PC-9 (cell line): Measurements from ENCODE around the gene KATNAL1. TPM values are rescaled to one million over a fixed set of nuclear protein-coding genes. Genes with fewer than 3 reads are reported as not detected.

Experiments used
- BruUV-seq: library from RNA; stranded (reverse); fragments of 400-500 nt; replicated peaks from 2 replicates; lab custom pipeline; 2021; lab: Mats Ljungman, UMichigan
- CTCF ChIA-PET: fragments of 300-600 bp; sonication (Branson Sonifier 250); formaldehyde crosslinking; loops from one replicate; lab custom pipeline; 2022; ENCODE audit warnings: antibody characterized with exemption; lab: Charles Lee
- POLR2A ChIA-PET: fragments of 300-600 bp; sonication (Branson Sonifier 250); formaldehyde crosslinking; loops from one replicate; lab custom pipeline; 2022; ENCODE audit warnings: antibody characterized with exemption; ENCODE audit not compliant: unreplicated experiment; lab: Charles Lee
- DNase-seq, 2 experiments: peaks; one replicate each; pipeline versions ENCODE4 v3.0.0 to v3.0.0-alpha.2; 2015 to 2022; ENCODE audit warnings: mixed read lengths in 1 of 2
- H2AFZ ChIP-seq: fragments of 200-600 bp; sonication (generic); 2 replicates; pipeline ENCODE4 v1.8.1; 2017; ENCODE audit warnings: antibody characterized with exemption
- H3F3A ChIP-seq: fragments of 200-600 bp; sonication (generic); 2 replicates; pipeline ENCODE4 v1.8.1; 2017; ENCODE audit warnings: antibody characterized with exemption, mild to moderate bottlenecking, low read depth; ENCODE audit not compliant: insufficient read depth
- H3K27ac ChIP-seq: fragments of 200-600 bp; sonication (generic); 2 replicates; pipeline ENCODE4 v1.6.1; 2016; ENCODE audit warnings: mixed run types
- H3K27me3 ChIP-seq: fragments of 200-600 bp; sonication (generic); 2 replicates; pipeline ENCODE4 v1.6.1; 2016; ENCODE audit warnings: low read depth, mixed run types; ENCODE audit not compliant: insufficient read depth
- H3K36me3 ChIP-seq: fragments of 200-600 bp; sonication (generic); 2 replicates; pipeline ENCODE4 v1.6.1; 2016; ENCODE audit warnings: low read depth, mixed run types
- H3K4me1 ChIP-seq: fragments of 200-600 bp; sonication (generic); replicated peaks from 2 replicates; pipeline ENCODE4 v1.6.1; 2016; ENCODE audit warnings: mixed run types; ENCODE audit not compliant: insufficient read depth
- H3K4me2 ChIP-seq: fragments of 200-600 bp; sonication (generic); 2 replicates; pipeline ENCODE4 v1.6.1; 2017; ENCODE audit warnings: mixed run types
- H3K4me3 ChIP-seq: fragments of 200-600 bp; sonication (generic); 2 replicates; pipeline ENCODE4 v1.6.1; 2016; ENCODE audit warnings: mixed run types
- H3K79me2 ChIP-seq: fragments of 200-600 bp; sonication (generic); 2 replicates; pipeline ENCODE4 v1.6.1; 2017; ENCODE audit warnings: low read depth, mixed run types
- H3K9me2 ChIP-seq: fragments of 200-600 bp; sonication (generic); 2 replicates; pipeline ENCODE4 v1.8.1; 2017; ENCODE audit warnings: mild to moderate bottlenecking; ENCODE audit not compliant: insufficient read depth
- H3K9me3 ChIP-seq: fragments of 200-600 bp; sonication (generic); 2 replicates; pipeline ENCODE4 v1.8.1; 2016; ENCODE audit warnings: low read depth; ENCODE audit not compliant: insufficient read depth
- H4K20me1 ChIP-seq: fragments of 200-600 bp; sonication (generic); 2 replicates; pipeline ENCODE4 v1.8.1; 2017; ENCODE audit not compliant: insufficient read depth
- CTCF ChIP-seq: fragments of 200-600 bp; sonication (generic); conservative IDR thresholded peaks from 2 replicates; pipeline ENCODE4 v1.6.1; 2017; ENCODE audit warnings: mixed run types, antibody characterized with exemption, mild to moderate bottlenecking, moderate library complexity
- EZH2 ChIP-seq: fragments of 200-600 bp; sonication (generic); IDR thresholded peaks from 2 replicates; pipeline ENCODE4 v1.8.0; 2017; ENCODE audit warnings: antibody characterized with exemption, low read depth
- intact Hi-C: fragments of 100-400 bp; cut with micrococcal nuclease; formaldehyde crosslinking; loops from one replicate; pipeline ENCODE4 v1.10.0; 2022; ENCODE audit not compliant: unreplicated experiment
- total RNA-seq: library from RNA; stranded (reverse); gene quantifications from 2 replicates; pipeline ENCODE4 v1.2.3, GENCODE V29; 2021

Gene KATNAL1
- total RNA-seq, 1 experiment from 2014 or later = 11.8 TPM

DNA sequence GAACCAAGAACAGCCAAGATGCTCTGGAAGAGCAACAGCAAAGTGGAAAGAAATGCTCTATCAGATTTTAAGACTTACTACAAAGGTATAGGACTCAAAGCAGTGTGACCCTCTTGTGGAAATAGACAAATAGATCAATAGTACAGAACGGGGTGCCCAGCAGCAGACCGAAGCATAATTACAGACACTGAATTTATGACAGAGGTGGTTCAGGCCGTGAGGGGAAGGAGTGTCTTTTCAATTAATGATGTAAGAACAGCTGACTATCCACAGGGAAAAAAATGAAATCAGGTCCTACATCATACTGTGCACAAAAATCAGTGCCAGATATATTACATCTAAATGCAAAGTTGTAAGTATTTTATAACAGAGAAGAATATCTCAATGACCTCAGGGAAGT, 95.6 kb downstream of the KATNAL1 start:
- ChIA-PET CTCF (no interaction called here), POLR2A (no interaction called here)
- Histone ChIP-seq H3K4me2 (no peak overlapping the region), H3F3A (no peaks in the 10 kb centered on the region), H3K27me3 (no peaks in the 10 kb centered on the region), H3K27ac (no peak overlapping the region), H3K79me2 (no peaks in the 10 kb centered on the region), H2AFZ (no peak overlapping the region), H3K9me2 (no peaks in the 10 kb centered on the region), H3K9me3 (no peaks in the 10 kb centered on the region; the same call in 1 of the 2 replicates), H3K4me1 (no peaks in the 10 kb centered on the region), H3K4me3 (no peak overlapping the region), H3K36me3 (no peaks in the 10 kb centered on the region), H4K20me1 (no peaks in the 10 kb centered on the region)
- intact Hi-C loops = no loop called here
- DNase-seq = no peak
- TF ChIP-seq EZH2 = no peak
- no peak for TF ChIP-seq CTCF
- no TSS peak for BruUV-seq

DNA sequence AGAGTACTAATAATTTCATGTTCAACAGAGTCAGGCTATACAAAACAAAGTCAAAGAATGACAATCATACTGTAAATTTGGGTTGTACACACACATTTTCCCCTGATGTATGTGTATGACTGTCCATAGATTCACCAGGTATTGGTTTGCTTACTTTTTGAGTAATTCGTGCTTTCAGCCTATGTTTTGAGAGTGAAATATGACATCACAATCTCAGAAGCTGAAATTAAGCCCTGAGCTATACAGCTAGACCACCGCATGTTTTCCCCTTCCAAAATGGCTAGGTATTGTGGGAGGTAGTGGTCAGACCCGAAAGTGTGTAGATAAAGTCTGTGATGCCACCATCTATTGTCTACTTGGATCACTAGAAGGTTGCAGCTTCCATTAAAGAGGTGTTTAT, 102.8 kb downstream of the KATNAL1 start:
- Histone ChIP-seq H3K27ac (no peak overlapping the region), H3K79me2 (no peaks in the 10 kb centered on the region), H3K9me2 (no peaks in the 10 kb centered on the region), H2AFZ (no peak overlapping the region), H3K9me3 (no peaks in the 10 kb centered on the region), H3K36me3 (no peaks in the 10 kb centered on the region), H4K20me1 (no peaks in the 10 kb centered on the region), H3K4me2 (no peak overlapping the region), H3K4me1 (no peaks in the 10 kb centered on the region), H3K4me3 (no peak overlapping the region), H3F3A (no peaks in the 10 kb centered on the region), H3K27me3 (no peaks in the 10 kb centered on the region)
- POLR2A ChIA-PET = interaction anchor here (0.7 kb wide), 1 partner anchor 48 kb away, joined by 3 read pairs; no protein-coding TSS in a partner anchor
- no TSS peak for BruUV-seq
- intact Hi-C loops = no loop called here
- no peak for TF ChIP-seq EZH2
- TF ChIP-seq CTCF = no peak
- CTCF ChIA-PET = no interaction called here
- no peak for DNase-seq

GRCh38 chr13:30196025-30196424, 111.3 kb downstream of the KATNAL1 start:
- intact Hi-C loops = no loop called here

More at GRCh38 chr13:30196025-30196424, 111.3 kb downstream of the KATNAL1 start:
- BruUV-seq = no TSS peak
- no peaks in the 10 kb centered on the region for H3K4me1 ChIP-seq
- no peaks in the 10 kb centered on the region for H3F3A ChIP-seq
- no peak overlapping the region for H2AFZ ChIP-seq
- H3K4me2 ChIP-seq = no peak overlapping the region
- H3K27ac ChIP-seq = no peak overlapping the region
- no peaks in the 10 kb centered on the region for H3K9me3 ChIP-seq
- CTCF ChIA-PET = no interaction called here
- no peaks in the 10 kb centered on the region for H3K36me3 ChIP-seq
- H3K79me2 ChIP-seq = no peaks in the 10 kb centered on the region
- H3K9me2 ChIP-seq = no peaks in the 10 kb centered on the region
- DNase-seq = no peak
- no peak overlapping the region for H3K4me3 ChIP-seq
- POLR2A ChIA-PET = no interaction called here
- no peaks in the 10 kb centered on the region for H3K27me3 ChIP-seq
- H4K20me1 ChIP-seq = no peaks in the 10 kb centered on the region
- TF ChIP-seq EZH2 = no peak
- no peak for TF ChIP-seq CTCF
